HG03175 (cell line): ENCODE measurements around the gene FBXO38.
"Not testable (repeated sequence)": the region's sequence is repeated elsewhere in the genome, so short reads cannot be mapped to it uniquely, and the experiment has no call there.

ENCODE experiments used
- ATAC-seq: cut with Tn5 transposase; IDR thresholded peaks from one replicate; pipeline ENCODE4 v1.9.1; 2021; ENCODE audit warnings: mild to moderate bottlenecking, moderate library complexity; ENCODE audit not compliant: unreplicated experiment

The FBXO38 gene

DNA sequence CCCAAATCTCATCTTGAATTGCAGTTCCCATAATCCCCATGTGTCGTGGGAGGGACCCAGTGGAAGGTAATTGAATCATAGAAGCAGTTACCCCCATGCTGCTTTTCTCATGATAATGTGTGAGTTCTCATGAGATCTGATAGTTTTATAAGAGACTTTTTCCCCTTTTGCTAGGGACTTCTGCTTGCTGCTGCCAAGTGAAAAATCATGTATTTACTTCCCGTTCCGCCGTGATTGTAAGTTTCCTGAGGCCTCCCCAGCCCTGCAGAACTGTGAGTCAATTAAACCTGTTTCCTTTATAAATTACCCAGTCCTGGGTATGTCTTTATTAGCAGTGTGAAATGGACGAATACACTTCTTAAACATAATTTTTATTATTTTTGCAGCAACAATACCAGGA, 85.0 kb downstream of the FBXO38 start:
- not testable (repeated sequence) for ATAC-seq

GRCh38 chr5:148469501-148469935, 85.8 kb downstream of the FBXO38 start:
- no peak for ATAC-seq

- no peak for ATAC-seq
Observed at GRCh38 chr5:148471379-148471778, 87.6 kb downstream of the FBXO38 start.

GRCh38 chr5:148474025-148474511, 90.3 kb downstream of the FBXO38 start:
- ATAC-seq: no peak

GRCh38 chr5:148476302-148476701, 92.5 kb downstream of the FBXO38 start:
- ATAC-seq: no peak

GRCh38 chr5:148477429-148477828, 93.7 kb downstream of the FBXO38 start:
- ATAC-seq: no peak

DNA sequence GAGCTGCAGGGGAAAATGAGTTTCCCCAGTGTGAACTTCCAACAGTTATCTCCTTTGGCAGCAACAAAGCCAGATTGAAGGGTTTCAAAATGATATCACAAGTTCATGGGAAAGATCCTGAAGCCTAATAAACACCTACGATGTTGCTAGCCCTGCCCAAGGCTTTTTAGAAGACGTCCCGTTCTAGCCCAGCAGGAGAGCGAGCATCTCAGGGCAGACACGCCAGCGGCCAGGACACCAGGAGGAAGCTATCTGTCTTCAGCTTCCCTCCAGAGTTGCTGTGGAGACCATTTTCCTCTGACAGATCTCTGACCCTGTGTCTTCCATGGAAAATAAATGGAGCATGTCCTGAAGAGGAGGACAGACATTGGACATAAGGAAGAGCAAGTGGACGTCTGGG, 98.4 kb downstream of the FBXO38 start:
- no peak for ATAC-seq

DNA sequence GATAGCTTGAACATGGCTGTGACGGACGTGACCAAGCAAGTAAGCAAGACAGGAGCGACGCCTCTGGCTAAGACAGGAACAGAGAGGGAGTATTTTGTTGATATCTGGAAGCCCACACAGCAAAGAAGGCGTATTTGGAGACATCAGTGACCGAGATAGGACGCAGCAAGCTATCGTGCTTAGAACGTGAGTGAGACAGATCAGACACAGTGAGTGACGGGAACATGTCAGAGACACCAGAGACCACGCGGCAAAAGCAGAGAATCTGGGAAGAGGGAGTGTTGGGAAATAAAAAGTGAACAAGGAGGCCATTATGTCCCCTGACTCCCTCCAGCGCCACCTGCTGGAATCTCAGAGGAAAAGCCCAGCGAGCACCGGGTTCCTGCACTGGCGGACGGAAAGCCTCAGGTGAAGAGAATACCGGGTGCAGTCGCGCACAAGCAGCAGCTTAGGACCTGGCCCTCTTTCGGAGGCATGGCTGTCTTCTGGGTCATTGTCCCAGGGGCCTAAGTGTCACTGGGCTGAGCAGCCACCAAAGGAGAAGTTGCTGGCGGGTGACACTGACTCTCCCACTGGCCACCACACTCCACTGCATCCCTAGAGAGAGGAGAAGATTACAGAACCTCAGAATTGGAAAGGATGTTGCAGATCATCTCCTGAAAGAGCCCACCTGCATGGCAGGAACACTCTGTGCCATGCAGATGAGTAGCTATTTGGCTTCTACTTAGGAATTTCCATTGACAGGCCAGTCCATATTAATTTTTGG, 99.1 kb downstream of the FBXO38 start:
- peak; percentile 89 for ATAC-seq

GRCh38 chr5:148483750-148484149, 100.0 kb downstream of the FBXO38 start:
- no peak for ATAC-seq

GRCh38 chr5:148484651-148485050, 100.9 kb downstream of the FBXO38 start:
- ATAC-seq: no peak

GRCh38 chr5:148486456-148486855, 102.7 kb downstream of the FBXO38 start:
- no peak for ATAC-seq

DNA sequence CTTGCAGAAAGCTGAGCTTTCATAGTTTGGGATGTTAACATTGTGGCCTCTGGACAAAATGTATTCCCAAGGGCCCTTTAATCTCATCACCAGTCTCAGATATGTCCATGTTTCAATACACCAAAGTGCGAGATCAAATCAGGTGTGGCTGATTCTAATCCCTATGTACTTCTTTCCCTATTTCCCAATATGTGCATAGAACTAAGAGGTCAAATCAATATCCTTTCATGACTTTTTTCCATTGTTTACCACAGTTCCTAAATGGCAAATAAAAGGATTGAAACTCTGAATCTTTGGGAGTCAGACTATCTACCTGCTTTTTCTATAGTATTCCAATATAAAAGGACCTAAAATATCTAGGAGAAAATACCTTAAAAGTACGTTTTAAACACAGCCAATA, 105.0 kb downstream of the FBXO38 start:
- no peak for ATAC-seq

- no peak for ATAC-seq
Observed at GRCh38 chr5:148491015-148491792, 107.4 kb downstream of the FBXO38 start.

- ATAC-seq: no peak
Observed at GRCh38 chr5:148491793-148492184, 108.0 kb downstream of the FBXO38 start.

DNA sequence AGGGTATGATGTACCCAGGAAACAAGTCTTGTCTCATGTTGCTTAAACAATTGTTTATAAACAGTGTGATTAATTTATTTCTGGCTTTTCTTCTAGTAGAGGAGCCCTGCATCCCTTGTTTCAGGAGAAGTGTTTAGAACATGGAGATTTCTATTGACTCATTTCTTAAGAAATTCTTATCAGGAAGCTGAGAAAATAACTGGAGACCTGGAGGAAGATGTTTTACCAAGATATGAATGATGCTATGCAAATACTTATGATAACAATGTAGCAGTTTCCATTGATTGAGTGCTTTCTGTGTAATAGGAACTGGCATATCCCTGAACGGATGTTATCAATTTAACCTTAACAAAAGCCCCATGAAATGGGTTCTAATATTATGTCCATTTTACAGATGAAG, 108.6 kb downstream of the FBXO38 start:
- ATAC-seq: no peak
